ENCODE results near the gene CLPTM1L.
A peak's percentile ranks its signal among the peaks of the same experiment; 100 is the strongest.

The CLPTM1L gene, protein sequence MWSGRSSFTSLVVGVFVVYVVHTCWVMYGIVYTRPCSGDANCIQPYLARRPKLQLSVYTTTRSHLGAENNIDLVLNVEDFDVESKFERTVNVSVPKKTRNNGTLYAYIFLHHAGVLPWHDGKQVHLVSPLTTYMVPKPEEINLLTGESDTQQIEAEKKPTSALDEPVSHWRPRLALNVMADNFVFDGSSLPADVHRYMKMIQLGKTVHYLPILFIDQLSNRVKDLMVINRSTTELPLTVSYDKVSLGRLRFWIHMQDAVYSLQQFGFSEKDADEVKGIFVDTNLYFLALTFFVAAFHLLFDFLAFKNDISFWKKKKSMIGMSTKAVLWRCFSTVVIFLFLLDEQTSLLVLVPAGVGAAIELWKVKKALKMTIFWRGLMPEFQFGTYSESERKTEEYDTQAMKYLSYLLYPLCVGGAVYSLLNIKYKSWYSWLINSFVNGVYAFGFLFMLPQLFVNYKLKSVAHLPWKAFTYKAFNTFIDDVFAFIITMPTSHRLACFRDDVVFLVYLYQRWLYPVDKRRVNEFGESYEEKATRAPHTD

DNA sequence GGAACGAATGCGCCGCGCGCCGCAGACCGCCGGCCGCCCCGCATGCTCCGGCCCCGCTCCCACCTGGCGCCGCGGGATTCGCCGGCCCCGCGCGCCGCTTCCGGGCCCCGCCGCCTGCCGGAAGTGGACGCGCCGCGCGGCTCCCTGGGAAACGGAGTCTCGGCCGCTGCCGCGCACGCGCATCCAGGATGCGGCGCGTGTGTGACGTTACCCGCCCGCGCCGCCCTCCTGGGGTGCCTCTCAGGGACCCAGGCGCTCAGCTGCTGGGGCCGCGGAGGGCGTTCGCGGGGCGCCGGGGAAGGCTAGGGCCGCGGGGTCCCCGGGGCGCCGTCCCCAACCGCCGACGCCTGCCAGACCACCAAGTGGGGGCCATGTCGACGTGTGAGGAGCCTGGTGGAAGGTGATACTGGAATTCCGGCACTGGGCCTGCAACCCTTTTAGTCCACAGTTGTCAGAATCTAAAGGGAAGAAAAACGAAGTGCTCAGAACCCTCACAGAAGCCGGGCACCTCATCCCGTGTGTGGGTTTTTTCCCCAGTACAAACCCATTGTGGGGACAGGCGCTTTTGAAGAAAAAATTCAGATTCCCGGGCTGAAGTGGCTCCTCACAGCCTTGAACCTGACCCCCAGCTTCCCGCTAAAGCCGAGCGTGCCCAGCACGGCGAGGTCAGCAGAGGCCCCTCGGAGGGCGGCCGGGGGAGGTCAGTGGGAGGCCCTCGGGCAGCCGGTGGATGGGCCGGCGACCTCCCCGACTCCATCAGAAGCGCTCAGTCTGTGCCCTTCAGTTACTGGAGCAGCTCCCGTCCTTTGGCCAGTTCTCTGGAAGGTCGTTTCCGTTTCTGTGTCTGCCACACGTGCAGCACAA lies at the start of gene CLPTM1L:
Gene CLPTM1L (minus strand): TSS at position 125 of the 864 bp plus-strand sequence. CDS start 258 bp downstream, outside the sequence.
- no peak within 1 kb of the TSS for H3K27ac ChIP-seq (ENCODE audit: low read length)
- H3K4me1 ChIP-seq (ENCODE audit: control insufficient read depth, insufficient read depth, low read length) = no peaks in the 10 kb centered on the region; the same call in 1 of the 2 replicates

DNA sequence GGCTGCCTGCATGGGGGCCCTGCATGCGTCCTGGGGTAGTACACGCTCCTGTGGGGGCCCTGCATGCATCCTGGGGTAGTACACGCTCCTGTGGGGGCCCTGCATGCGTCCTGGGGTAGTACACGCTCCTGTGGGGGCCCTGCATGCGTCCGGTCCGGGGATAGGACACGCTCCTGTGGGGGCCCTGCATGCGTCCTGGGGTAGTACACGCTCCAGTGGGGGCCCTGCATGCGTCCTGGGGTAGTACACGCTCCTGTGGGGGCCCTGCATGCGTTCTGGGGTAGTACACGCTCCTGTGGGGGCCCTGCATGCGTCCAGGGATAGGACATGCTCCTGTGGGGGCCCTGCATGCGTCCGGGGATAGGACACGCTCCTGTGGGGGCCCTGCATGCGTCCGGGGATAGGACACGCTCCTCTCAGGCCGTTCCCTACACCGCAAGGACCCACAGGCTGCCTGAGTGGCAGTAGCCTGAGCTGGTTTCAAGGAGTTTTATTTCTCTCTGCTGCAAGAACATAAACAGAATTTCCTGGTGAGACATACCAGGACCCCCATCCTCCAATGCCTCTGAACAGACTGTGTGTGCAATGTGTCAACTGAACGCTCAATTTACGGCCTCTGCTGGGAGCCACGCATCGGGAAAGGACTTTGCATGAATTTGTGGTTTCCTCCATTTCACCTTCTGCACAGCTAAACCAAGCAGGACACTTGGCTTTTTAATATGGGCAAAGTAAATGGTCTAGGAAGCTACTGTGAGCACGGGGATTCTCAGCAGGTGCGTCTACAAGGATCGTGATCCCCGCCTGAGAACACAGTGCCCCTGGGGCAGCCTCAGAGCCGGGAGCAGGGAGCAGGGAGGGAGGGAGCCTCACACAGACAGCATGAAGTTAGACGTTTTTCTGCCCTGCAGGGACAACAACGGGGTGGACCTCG lies 48.9 kb upstream of the CLPTM1L start:
- Histone ChIP-seq H3K4me1 (ENCODE audit: control insufficient read depth, insufficient read depth, low read length) (no peaks in the 10 kb centered on the region), H3K36me3 (ENCODE audit: control insufficient read depth, insufficient read depth, low read length) (no peaks in the 10 kb centered on the region), H3K4me3 (ENCODE audit: low read length) (no peak overlapping the region), H3K9me3 (ENCODE audit: control insufficient read depth, insufficient read depth, low read length) (no peaks in the 10 kb centered on the region), H3K27me3 (ENCODE audit: control insufficient read depth, insufficient read depth, low read length) (no peaks in the 10 kb centered on the region), H3K27ac (ENCODE audit: low read length) (no peak overlapping the region)
- DNase-seq (ENCODE audit: low read depth, low spot score) = no peak
- no CpG with 5 or more reads among the region's 36 CpGs for WGBS (ENCODE audit: insufficient coverage, insufficient read length)

More for the DNA sequence above, at the start of gene CLPTM1L:
- H3K9me3 ChIP-seq (ENCODE audit: control insufficient read depth, insufficient read depth, low read length) = no peaks in the 10 kb centered on the region
- peak within 1 kb of the TSS; percentile 54; the same call in 1 of the 2 replicates for H3K4me3 ChIP-seq (ENCODE audit: low read length)
- H3K27me3 ChIP-seq (ENCODE audit: control insufficient read depth, insufficient read depth, low read length) = no peaks in the 10 kb centered on the region
- peaks cover 11% of the 10 kb centered on the region for H3K36me3 ChIP-seq (ENCODE audit: control insufficient read depth, insufficient read depth, low read length)
- DNase-seq (ENCODE audit: low read depth, low spot score) = peak; percentile 68
- WGBS (ENCODE audit: insufficient coverage, insufficient read length) = no CpG with 5 or more reads among the region's 87 CpGs

DNA sequence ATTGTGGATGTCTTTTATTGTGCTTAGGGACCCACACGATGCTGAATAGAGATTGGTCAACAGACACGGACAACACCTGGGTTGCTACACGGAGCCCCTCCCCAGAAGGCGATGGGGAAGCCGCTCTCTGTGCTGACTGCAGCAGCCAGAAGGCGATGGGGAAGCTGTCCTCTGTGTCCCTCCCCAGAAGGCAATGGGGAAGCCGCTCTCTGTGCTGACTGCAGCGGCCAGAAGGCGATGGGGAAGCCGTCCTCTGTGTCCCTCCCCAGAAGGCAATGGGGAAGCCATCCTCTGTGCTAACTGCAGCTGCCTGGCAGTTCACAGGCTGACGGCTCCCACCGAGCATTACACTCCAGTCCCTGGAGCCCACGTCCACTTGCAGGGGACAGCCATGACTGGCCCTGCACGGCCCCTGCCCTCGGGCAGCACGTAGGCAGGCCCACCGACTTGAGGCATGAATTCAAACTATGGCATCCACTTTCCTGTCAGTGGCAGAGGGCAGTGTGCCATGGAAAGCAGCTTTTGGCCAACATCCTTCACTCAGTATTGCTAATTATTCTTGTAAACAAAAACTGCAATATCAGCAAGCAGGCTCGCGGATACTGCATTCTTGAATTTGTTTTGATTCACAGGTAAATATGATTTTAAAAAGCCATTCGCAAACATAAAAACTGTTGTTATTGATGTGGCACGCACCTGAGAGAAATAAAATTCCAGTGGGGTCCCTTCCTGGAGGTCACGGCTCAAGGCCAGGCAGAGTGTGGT lies 48.1 kb upstream of the CLPTM1L start:
- H3K27me3 ChIP-seq (ENCODE audit: control insufficient read depth, insufficient read depth, low read length) = no peaks in the 10 kb centered on the region
- no peak overlapping the region for H3K27ac ChIP-seq (ENCODE audit: low read length)
- WGBS (ENCODE audit: insufficient coverage, insufficient read length) = no CpG with 5 or more reads among the region's 22 CpGs
- H3K36me3 ChIP-seq (ENCODE audit: control insufficient read depth, insufficient read depth, low read length) = no peaks in the 10 kb centered on the region
- no peak overlapping the region for H3K4me3 ChIP-seq (ENCODE audit: low read length)
- no peaks in the 10 kb centered on the region for H3K4me1 ChIP-seq (ENCODE audit: control insufficient read depth, insufficient read depth, low read length)
- DNase-seq (ENCODE audit: low read depth, low spot score) = no peak
- no peaks in the 10 kb centered on the region for H3K9me3 ChIP-seq (ENCODE audit: control insufficient read depth, insufficient read depth, low read length)

DNA sequence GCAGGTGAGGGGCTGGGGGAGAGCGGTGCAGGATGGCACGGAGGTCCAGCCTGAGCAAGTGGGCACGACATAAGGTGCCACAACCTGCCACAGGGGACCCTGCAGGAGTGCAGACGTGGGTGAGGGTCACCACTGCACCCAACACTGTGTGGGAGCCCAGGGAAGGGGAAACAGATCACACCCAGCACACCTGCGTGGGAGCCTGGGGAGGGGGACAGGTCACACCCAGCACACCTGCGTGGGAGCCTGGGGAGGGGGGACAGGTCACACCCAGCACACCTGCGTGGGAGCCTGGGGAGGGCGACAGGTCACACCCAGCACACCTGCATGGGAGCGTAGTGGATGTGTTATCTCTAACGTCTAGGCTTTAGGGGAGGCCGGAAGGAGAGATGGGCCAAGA lies 47.4 kb upstream of the CLPTM1L start:
- Histone ChIP-seq H3K4me1 (ENCODE audit: control insufficient read depth, insufficient read depth, low read length) (no peaks in the 10 kb centered on the region), H3K4me3 (ENCODE audit: low read length) (no peak overlapping the region), H3K36me3 (ENCODE audit: control insufficient read depth, insufficient read depth, low read length) (no peaks in the 10 kb centered on the region), H3K27me3 (ENCODE audit: control insufficient read depth, insufficient read depth, low read length) (no peaks in the 10 kb centered on the region; the same call in 1 of the 2 replicates), H3K27ac (ENCODE audit: low read length) (no peak overlapping the region), H3K9me3 (ENCODE audit: control insufficient read depth, insufficient read depth, low read length) (no peaks in the 10 kb centered on the region)
- DNase-seq (ENCODE audit: low read depth, low spot score) = no peak
- no CpG with 5 or more reads among the region's 11 CpGs for WGBS (ENCODE audit: insufficient coverage, insufficient read length)

DNA sequence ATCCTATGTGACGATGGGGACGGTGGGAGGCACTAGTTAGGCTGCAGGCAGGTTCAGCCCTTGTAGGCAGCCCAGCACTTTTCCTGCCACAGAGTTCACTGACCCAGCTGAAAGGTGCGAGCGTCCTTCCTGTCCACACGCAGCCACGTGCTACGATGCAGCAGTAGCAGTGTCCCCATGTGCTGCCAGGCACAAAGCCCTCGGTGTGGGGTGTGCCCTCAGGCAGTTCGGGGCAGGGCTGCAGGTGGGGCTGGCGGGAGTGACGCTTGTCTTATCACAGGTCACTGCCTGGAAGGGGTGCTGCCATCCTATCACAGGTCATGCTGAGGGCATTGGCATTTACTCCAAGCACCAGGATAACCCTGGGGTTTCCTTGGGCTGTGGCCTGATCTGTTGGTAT lies 46.8 kb upstream of the CLPTM1L start:
- WGBS (ENCODE audit: insufficient coverage, insufficient read length) = no CpG with 5 or more reads among the region's 11 CpGs
- H3K4me3 ChIP-seq (ENCODE audit: low read length) = no peak overlapping the region
- H3K27me3 ChIP-seq (ENCODE audit: control insufficient read depth, insufficient read depth, low read length) = peaks cover 5% of the 10 kb centered on the region; the same call in 1 of the 2 replicates
- no peak for DNase-seq (ENCODE audit: low read depth, low spot score)
- no peaks in the 10 kb centered on the region for H3K9me3 ChIP-seq (ENCODE audit: control insufficient read depth, insufficient read depth, low read length)
- H3K4me1 ChIP-seq (ENCODE audit: control insufficient read depth, insufficient read depth, low read length) = no peaks in the 10 kb centered on the region
- H3K36me3 ChIP-seq (ENCODE audit: control insufficient read depth, insufficient read depth, low read length) = no peaks in the 10 kb centered on the region
- H3K27ac ChIP-seq (ENCODE audit: low read length) = no peak overlapping the region

DNA sequence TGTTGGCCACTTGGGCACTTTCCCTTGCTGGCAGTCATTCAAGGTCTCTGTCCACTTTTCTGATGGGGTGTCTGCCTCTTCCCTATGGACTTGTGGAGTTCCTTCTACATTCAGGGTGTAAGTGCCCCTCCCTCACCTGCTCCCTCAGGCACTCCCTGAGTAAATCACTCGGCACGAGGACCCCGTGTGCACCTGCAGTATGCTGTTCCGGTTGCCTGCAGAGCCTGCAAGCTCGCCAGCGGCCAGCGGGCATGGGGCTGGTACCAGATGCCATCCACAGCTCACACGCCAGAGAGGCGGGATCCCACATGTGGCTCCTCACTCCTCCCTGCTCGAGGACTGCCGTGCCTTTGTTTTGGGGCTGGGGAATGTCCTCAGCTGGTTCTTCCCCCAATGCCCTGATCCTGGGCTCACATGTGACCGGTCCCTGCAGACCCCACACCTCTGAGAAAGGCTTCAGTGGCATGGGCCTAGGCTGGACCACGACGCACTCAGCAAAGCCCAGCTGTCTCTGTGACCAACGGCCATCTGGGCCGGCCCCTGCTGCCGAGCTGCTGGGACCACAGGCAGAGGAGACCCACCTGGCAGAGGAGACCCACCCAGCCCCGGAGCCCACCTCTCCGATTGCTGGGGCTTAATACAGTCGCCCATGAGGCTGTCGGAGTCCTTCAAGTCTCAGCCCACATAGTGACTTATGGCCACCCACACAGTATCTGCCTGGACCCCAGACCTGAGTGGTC lies 46.1 kb upstream of the CLPTM1L start:
- H3K36me3 ChIP-seq (ENCODE audit: control insufficient read depth, insufficient read depth, low read length) = no peaks in the 10 kb centered on the region
- peaks cover 8% of the 10 kb centered on the region; the same call in 1 of the 2 replicates for H3K27me3 ChIP-seq (ENCODE audit: control insufficient read depth, insufficient read depth, low read length)
- no peak for DNase-seq (ENCODE audit: low read depth, low spot score)
- no peak overlapping the region for H3K4me3 ChIP-seq (ENCODE audit: low read length)
- H3K9me3 ChIP-seq (ENCODE audit: control insufficient read depth, insufficient read depth, low read length) = no peaks in the 10 kb centered on the region
- no CpG with 5 or more reads among the region's 21 CpGs for WGBS (ENCODE audit: insufficient coverage, insufficient read length)
- no peak overlapping the region for H3K27ac ChIP-seq (ENCODE audit: low read length)
- H3K4me1 ChIP-seq (ENCODE audit: control insufficient read depth, insufficient read depth, low read length) = peaks cover 3% of the 10 kb centered on the region

DNA sequence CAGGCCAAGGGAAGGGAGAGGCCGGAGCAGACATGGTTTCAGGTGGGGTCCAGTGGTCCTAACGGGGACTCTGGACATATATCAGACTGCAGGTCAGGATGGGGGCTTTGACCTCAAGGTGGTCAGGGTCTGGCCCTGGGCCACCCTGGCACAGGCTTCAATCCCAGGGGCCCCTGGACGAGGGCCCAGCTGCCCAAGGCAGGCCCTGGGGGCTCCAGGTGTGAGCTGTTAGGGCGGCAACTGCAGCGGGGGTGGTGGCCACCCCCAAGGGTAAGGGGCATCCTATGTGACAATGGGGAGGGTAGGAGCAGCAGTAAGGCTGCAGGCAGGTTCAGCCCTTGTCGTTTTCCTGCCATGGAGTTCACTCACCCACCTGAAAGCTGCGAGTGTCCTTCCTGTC lies 45.4 kb upstream of the CLPTM1L start:
- no peaks in the 10 kb centered on the region for H3K9me3 ChIP-seq (ENCODE audit: control insufficient read depth, insufficient read depth, low read length)
- peaks cover 3% of the 10 kb centered on the region for H3K4me1 ChIP-seq (ENCODE audit: control insufficient read depth, insufficient read depth, low read length)
- H3K4me3 ChIP-seq (ENCODE audit: low read length) = no peak overlapping the region
- no peak for DNase-seq (ENCODE audit: low read depth, low spot score)
- no CpG with 5 or more reads among the region's 7 CpGs for WGBS (ENCODE audit: insufficient coverage, insufficient read length)
- H3K27ac ChIP-seq (ENCODE audit: low read length) = no peak overlapping the region
- H3K27me3 ChIP-seq (ENCODE audit: control insufficient read depth, insufficient read depth, low read length) = peaks cover 8% of the 10 kb centered on the region; the same call in 1 of the 2 replicates
- no peaks in the 10 kb centered on the region for H3K36me3 ChIP-seq (ENCODE audit: control insufficient read depth, insufficient read depth, low read length)

DNA sequence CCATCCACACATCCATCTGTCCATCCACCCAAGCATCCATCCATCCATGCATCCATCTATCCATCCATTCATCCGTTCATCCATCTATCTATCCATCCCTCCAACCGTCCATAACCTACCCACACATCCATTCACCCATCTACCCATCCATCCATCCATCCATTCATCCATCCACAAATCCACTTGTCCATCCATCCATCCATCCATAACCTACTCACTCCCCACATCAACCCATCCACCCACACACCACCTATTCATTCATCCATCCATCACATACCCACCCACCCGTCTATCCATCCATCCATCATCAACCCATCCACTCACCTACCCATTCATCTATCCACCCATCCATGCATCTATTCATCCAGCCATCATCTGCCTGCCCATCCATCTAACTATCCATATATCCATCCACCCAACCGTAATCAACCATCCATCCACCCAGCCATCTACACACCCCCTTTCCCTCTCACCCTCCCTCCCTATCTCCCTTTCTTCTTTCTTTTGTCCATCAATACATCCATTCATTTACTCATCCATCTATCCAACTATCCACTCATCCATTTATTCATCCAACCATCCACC lies 43.6 kb upstream of the CLPTM1L start:
- H3K36me3 ChIP-seq (ENCODE audit: control insufficient read depth, insufficient read depth, low read length) = no peaks in the 10 kb centered on the region
- H3K27me3 ChIP-seq (ENCODE audit: control insufficient read depth, insufficient read depth, low read length) = peaks cover 8% of the 10 kb centered on the region; the same call in 1 of the 2 replicates
- no peaks in the 10 kb centered on the region for H3K9me3 ChIP-seq (ENCODE audit: control insufficient read depth, insufficient read depth, low read length)
- no peak overlapping the region for H3K4me3 ChIP-seq (ENCODE audit: low read length)
- H3K4me1 ChIP-seq (ENCODE audit: control insufficient read depth, insufficient read depth, low read length) = peaks cover 3% of the 10 kb centered on the region
- no peak overlapping the region for H3K27ac ChIP-seq (ENCODE audit: low read length)
- DNase-seq (ENCODE audit: low read depth, low spot score) = no peak
- WGBS (ENCODE audit: insufficient coverage, insufficient read length) = 100% methylated on average over 4 of the region's 4 CpGs
